Spleen (tissue), 11 donors: ENCODE results near the gene CPLANE1. TPM values are rescaled to one million over a fixed set of nuclear protein-coding genes. Genes with fewer than 3 reads are reported as not detected.

ENCODE experiments used
- DNase-seq: peaks from one replicate; pipeline ENCODE4 v3.0.0-alpha.2; 2020
- H3K27ac ChIP-seq, 8 donors: fragments of 200-600 bp; sonication (generic) in 7 of 8; 1 replicate in 4 of 8; 2 replicates in 4 of 8; pipeline versions ENCODE4 v1.5.0 to v1.8.0; 2016 to 2021; ENCODE audit warnings: inconsistent platforms in 4 of 8, mild to moderate bottlenecking in 4 of 8, moderate library complexity in 1 of 8
- H3K27me3 ChIP-seq, 7 donors: fragments of 200-600 bp; sonication (generic) in 6 of 7; replicated peaks in 1 of 7; 1 replicate in 4 of 7; 2 replicates in 3 of 7; pipeline versions ENCODE4 v1.5.0 to v1.8.0; 2016 to 2021; ENCODE audit warnings: inconsistent platforms in 3 of 7, mild to moderate bottlenecking in 1 of 7
- H3K36me3 ChIP-seq, 6 donors: fragments of 200-600 bp; sonication (generic) in 5 of 6; 1 replicate in 4 of 6; 2 replicates in 2 of 6; pipeline versions ENCODE4 v1.5.0 to v1.8.0; 2016 to 2021; ENCODE audit warnings: inconsistent platforms in 2 of 6
- H3K4me1 ChIP-seq, 6 donors: fragments of 200-600 bp; sonication (generic) in 5 of 6; 1 replicate in 3 of 6; 2 replicates in 3 of 6; pipeline versions ENCODE4 v1.5.0 to v1.8.0; 2016 to 2021; ENCODE audit warnings: inconsistent platforms in 3 of 6
- H3K4me3 ChIP-seq, 8 donors: fragments of 200-600 bp; sonication (generic) in 7 of 8; 1 replicate in 4 of 8; 2 replicates in 4 of 8; pipeline versions ENCODE4 v1.5.0 to v1.8.0; 2016 to 2021; ENCODE audit warnings: inconsistent platforms in 4 of 8, mild to moderate bottlenecking in 4 of 8, moderate library complexity in 2 of 8
- H3K9me3 ChIP-seq, 8 donors: fragments of 200-600 bp; sonication (generic) in 7 of 8; 1 replicate in 4 of 8; 2 replicates in 4 of 8; pipeline versions ENCODE4 v1.5.0 to v1.8.0; 2016 to 2021; ENCODE audit warnings: inconsistent platforms in 4 of 8
- POLR2A ChIP-seq, 3 donors: fragments of 450-650 bp; IDR thresholded peaks; one replicate each; pipeline ENCODE4 v1.5.1; 2017; ENCODE audit warnings: antibody characterized with exemption in 3 of 3, mild to moderate bottlenecking in 1 of 3
- POLR2AphosphoS5 ChIP-seq, 3 donors: sonication (generic); formaldehyde crosslinking; IDR thresholded peaks; one replicate each; pipeline ENCODE4 v1.5.1; 2017; ENCODE audit warnings: antibody characterized with exemption in 3 of 3
- WGBS, 5 donors: extraction: QIAGEN DNeasy Blood & Tissue Kit in 3 of 5; methylation state at CpG; one replicate each; pipeline versions ENCODE4 v1.1.5 to v1.1.7; 2013 to 2018; 5-methylcytosine and 5-hydroxymethylcytosine counted together
- intact Hi-C: fragments of 100-400 bp; cut with DNase I; formaldehyde crosslinking; loops from one replicate; pipeline ENCODE4 v1.15.0; 2023; ENCODE audit warnings: low total_unique reads
- polyA plus RNA-seq, 3 donors: library from polyadenylated mRNA; stranded (reverse); fragments of 200-250 nt; gene quantifications; one replicate each; pipeline ENCODE4 v1.2.1, GENCODE V29; 2013
- total RNA-seq, 7 donors: library from RNA; depleted of rRNA in 3 of 7; stranded (reverse); fragments of >200 nt in 3 of 7; fragmentation: NEBNext Ultra II Directional in 4 of 7; extraction: Animal tissue kit (Norgen Biotek cat#: 25700) in 4 of 7; gene quantifications; one replicate each; pipeline versions ENCODE4 v1.1.0 to v1.2.1, GENCODE V29; 2016 to 2021
- TF ChIP-seq, protein P1 (sequence below), 11 experiments: fragments of 200-600 bp in 7 of 11; fragments of 450-650 bp in 4 of 11; sonication (generic) in 4 of 11; IDR thresholded peaks in 8 of 11; conservative IDR thresholded peaks in 3 of 11; 1 replicate in 7 of 11; 2 replicates in 4 of 11; pipeline versions ENCODE4 v1.4.0 to v1.8.0; 2016 to 2021; ENCODE audit warnings: antibody characterized with exemption in 11 of 11, inconsistent platforms in 4 of 11, mild to moderate bottlenecking in 1 of 11
- donor health status: healthy with polysubstance abuse.
- donor health status: DM: no; HTN: no; CAD: no; lungs with moderate emphysema.
- donor health status: DM: no; HTN: no; CAD: no.
- donor health status: Bipolar disorder and iron deficiency.
- donor health status: healthy.
- donor health status: DM: no; HTN: no; CAD: no.
- donor health status: DM: yes; HTN: yes; CAD: no.

Gene CPLANE1
- total and polyA plus RNA-seq, 10 donors = 1.2 to 31.7 (median 19.1) TPM

- H3K4me3 ChIP-seq = no peak overlapping the region
- peaks cover 0 to 70% (median 10%) of the 10 kb centered on the region in 6 donors for H3K36me3 ChIP-seq
- intact Hi-C loops = no loop called here
- no peaks in the 10 kb centered on the region for H3K27me3 ChIP-seq
- H3K4me1 ChIP-seq = peaks cover 0 to 15% (median 13%) of the 10 kb centered on the region in 6 donors
- H3K9me3 ChIP-seq = no peaks in the 10 kb centered on the region
- H3K27ac ChIP-seq = peak overlapping the region in 4 of 8 donors; percentile 9 to 49 (median 40)
- WGBS, 5 donors = 3 to 13% (median 4%) methylated on average over 1 of the region's 1 CpG
- TF ChIP-seq POLR2A (IDR thresholded peaks at IDR 0.05) = no peak
- TF ChIP-seq POLR2AphosphoS5 (IDR thresholded peaks at IDR 0.05) = no peak
- TF ChIP-seq, protein P1, sequence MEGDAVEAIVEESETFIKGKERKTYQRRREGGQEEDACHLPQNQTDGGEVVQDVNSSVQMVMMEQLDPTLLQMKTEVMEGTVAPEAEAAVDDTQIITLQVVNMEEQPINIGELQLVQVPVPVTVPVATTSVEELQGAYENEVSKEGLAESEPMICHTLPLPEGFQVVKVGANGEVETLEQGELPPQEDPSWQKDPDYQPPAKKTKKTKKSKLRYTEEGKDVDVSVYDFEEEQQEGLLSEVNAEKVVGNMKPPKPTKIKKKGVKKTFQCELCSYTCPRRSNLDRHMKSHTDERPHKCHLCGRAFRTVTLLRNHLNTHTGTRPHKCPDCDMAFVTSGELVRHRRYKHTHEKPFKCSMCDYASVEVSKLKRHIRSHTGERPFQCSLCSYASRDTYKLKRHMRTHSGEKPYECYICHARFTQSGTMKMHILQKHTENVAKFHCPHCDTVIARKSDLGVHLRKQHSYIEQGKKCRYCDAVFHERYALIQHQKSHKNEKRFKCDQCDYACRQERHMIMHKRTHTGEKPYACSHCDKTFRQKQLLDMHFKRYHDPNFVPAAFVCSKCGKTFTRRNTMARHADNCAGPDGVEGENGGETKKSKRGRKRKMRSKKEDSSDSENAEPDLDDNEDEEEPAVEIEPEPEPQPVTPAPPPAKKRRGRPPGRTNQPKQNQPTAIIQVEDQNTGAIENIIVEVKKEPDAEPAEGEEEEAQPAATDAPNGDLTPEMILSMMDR (IDR thresholded peaks at IDR 0.05 in 8 of 11, conservative IDR thresholded peaks at IDR 0.05 in 3 of 11) = no peak
- DNase-seq = no peak
Measured at GRCh38 chr5:37214550-37214949, 34.6 kb downstream of the CPLANE1 start.

- 91 to 98% (median 94%) methylated on average over 3 of the region's 3 CpGs for WGBS, 5 donors
- peaks cover 0 to 59% (median 14%) of the 10 kb centered on the region in 6 donors for H3K36me3 ChIP-seq
Measured at GRCh38 chr5:37212096-37212495, 37.1 kb downstream of the CPLANE1 start.

GRCh38 chr5:37211661-37212060 is 37.5 kb downstream of the CPLANE1 start:
- peaks cover 0 to 15% (median 13%) of the 10 kb centered on the region in 6 donors for H3K4me1 ChIP-seq
- DNase-seq = no peak
- no peak overlapping the region for H3K27ac ChIP-seq
- no peaks in the 10 kb centered on the region for H3K9me3 ChIP-seq
- H3K4me3 ChIP-seq = no peak overlapping the region
- H3K27me3 ChIP-seq = no peaks in the 10 kb centered on the region
- H3K36me3 ChIP-seq = peaks cover 0 to 56% (median 14%) of the 10 kb centered on the region in 6 donors
- WGBS, 5 donors = 94 to 99% (median 95%) methylated on average over 10 of the region's 10 CpGs
- no peak for TF ChIP-seq POLR2A (IDR thresholded peaks at IDR 0.05)
- TF ChIP-seq, protein P1 (IDR thresholded peaks at IDR 0.05 in 8 of 11, conservative IDR thresholded peaks at IDR 0.05 in 3 of 11) = no peak
- TF ChIP-seq POLR2AphosphoS5 (IDR thresholded peaks at IDR 0.05) = no peak
- intact Hi-C loops = no loop called here

More at GRCh38 chr5:37212096-37212495, 37.1 kb downstream of the CPLANE1 start:
- intact Hi-C loops = no loop called here
- no peak overlapping the region for H3K4me3 ChIP-seq
- TF ChIP-seq POLR2A (IDR thresholded peaks at IDR 0.05) (no peak), POLR2AphosphoS5 (IDR thresholded peaks at IDR 0.05) (no peak)
- TF ChIP-seq, protein P1 (IDR thresholded peaks at IDR 0.05 in 8 of 11, conservative IDR thresholded peaks at IDR 0.05 in 3 of 11) = no peak
- peaks cover 0 to 15% (median 13%) of the 10 kb centered on the region in 6 donors for H3K4me1 ChIP-seq
- no peaks in the 10 kb centered on the region for H3K27me3 ChIP-seq
- no peak for DNase-seq
- H3K27ac ChIP-seq = no peak overlapping the region
- H3K9me3 ChIP-seq = no peaks in the 10 kb centered on the region

DNA sequence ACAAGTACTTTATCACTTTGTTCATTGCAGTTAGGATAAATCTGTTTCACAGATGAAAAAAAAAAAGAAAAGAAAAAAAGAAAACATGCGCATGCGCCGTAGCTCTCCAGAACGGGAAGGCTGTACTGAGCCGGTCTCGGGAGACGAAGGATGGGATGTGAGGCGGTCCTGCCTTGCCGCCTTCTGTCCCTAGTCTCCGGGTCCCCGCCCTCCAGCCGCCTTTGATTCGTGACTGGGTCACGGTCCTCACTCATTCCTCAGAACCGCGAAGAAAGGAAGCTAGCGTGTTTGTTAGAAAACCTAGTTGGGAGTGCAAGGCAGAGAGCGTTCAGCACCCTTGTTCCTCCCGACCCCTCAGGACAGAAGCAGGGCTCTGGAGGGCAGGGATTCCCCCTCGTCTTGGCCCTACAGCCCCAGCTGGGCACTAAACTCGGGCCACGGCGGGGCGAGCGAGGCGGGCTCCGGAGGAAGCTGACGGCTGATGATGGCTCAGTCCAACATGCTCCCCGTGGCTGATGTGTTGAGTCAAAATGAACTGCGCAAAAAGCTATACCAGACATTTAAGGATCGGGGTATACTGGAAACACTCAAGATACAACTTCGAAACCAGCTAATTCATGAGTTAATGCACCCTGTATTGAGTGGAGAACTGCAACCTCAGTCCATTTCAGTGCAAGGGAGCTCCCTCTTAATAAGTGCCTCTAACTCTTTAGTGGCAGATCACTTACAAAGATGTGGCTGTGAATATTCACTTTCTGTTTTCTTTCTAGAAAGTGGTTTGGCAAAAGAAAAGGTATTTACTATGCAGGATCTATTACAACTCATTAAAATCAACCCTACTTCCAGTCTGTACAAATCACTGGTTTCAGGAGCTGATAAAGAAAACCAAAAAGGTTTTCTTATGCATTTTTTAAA is 40.0 kb downstream of the CPLANE1 start:
- Histone ChIP-seq H3K4me1 (peaks cover 0 to 3% (median 2%) of the 10 kb centered on the region in 6 donors), H3K36me3 (peaks cover 0 to 69% (median 21%) of the 10 kb centered on the region in 6 donors), H3K4me3 (peak overlapping the region in 5 of 8 donors; percentile 18 to 52 (median 22)), H3K27me3 (no peaks in the 10 kb centered on the region), H3K9me3 (no peaks in the 10 kb centered on the region), H3K27ac (peak overlapping the region in 4 of 8 donors; percentile 31 to 70 (median 44))
- WGBS, 5 donors = 75 to 93% (median 83%) methylated on average over 32 of the region's 32 CpGs
- TF ChIP-seq, protein P1 (IDR thresholded peaks at IDR 0.05 in 8 of 11, conservative IDR thresholded peaks at IDR 0.05 in 3 of 11) = no peak
- TF ChIP-seq POLR2A (IDR thresholded peaks at IDR 0.05) = no peak
- TF ChIP-seq POLR2AphosphoS5 (IDR thresholded peaks at IDR 0.05) = peak in 2 of 3 donors; percentile 6 to 41
- intact Hi-C loops = no loop called here
- DNase-seq = no peak
